OCI-LY7 (cell line): ENCODE measurements around the gene KRIT1.

ENCODE experiments used
- CTCF ChIP-seq: fragments of 200-600 bp; sonication (generic); conservative IDR thresholded peaks from 2 replicates; pipeline ENCODE4 v1.5.1; 2014; ENCODE audit warnings: mild to moderate bottlenecking, antibody characterized with exemption, low read length, moderate library complexity, mixed read lengths
- EZH2phosphoT487 ChIP-seq: fragments of 200-600 bp; sonication (generic); IDR thresholded peaks from 2 replicates; pipeline ENCODE4 v1.6.1; 2018; ENCODE audit warnings: low read depth, borderline replicate concordance, mild to moderate bottlenecking, mixed run types, antibody characterized with exemption, low read length, moderate library complexity, mixed read lengths

GRCh38 chr7:92192326-92192725 lies 53.4 kb downstream of the KRIT1 start:
- TF ChIP-seq CTCF (no peak), EZH2phosphoT487 (no peak)
